Dendritic cell treated with granulocyte-macrophage colony-stimulating factor and Interleukin-4, amounts not matched to agents 40 ng/mL and 50 ng/mL, for 4 days (primary cell): ENCODE results near the gene ADGRL4.
"Not testable (repeated sequence)": the region's sequence is repeated elsewhere in the genome, so short reads cannot be mapped to it uniquely, and the experiment has no call there.

Experiments
- H3K27ac Mint-ChIP-seq: one replicate; pipeline ENCODE4 v1.8.0; 2022; ENCODE audit warnings: mild to moderate bottlenecking, mixed read lengths
- H3K27me3 Mint-ChIP-seq: one replicate; pipeline ENCODE4 v1.8.0; 2022; ENCODE audit warnings: mild to moderate bottlenecking, mixed read lengths
- H3K36me3 Mint-ChIP-seq: one replicate; pipeline ENCODE4 v1.8.0; 2022; ENCODE audit warnings: low read depth, mixed read lengths
- H3K4me1 Mint-ChIP-seq: one replicate; pipeline ENCODE4 v1.8.0; 2022; ENCODE audit warnings: low read depth, mixed read lengths
- H3K4me3 Mint-ChIP-seq: one replicate; pipeline ENCODE4 v1.8.0; 2022; ENCODE audit warnings: mild to moderate bottlenecking, moderate library complexity, mixed read lengths
- H3K9me3 Mint-ChIP-seq: one replicate; pipeline ENCODE4 v1.8.0; 2022; ENCODE audit warnings: mixed read lengths
- intact Hi-C: fragments of 100-400 bp; cut with micrococcal nuclease; formaldehyde crosslinking; loops from one replicate; pipeline ENCODE4 v1.15.0; 2022

The ADGRL4 gene

DNA sequence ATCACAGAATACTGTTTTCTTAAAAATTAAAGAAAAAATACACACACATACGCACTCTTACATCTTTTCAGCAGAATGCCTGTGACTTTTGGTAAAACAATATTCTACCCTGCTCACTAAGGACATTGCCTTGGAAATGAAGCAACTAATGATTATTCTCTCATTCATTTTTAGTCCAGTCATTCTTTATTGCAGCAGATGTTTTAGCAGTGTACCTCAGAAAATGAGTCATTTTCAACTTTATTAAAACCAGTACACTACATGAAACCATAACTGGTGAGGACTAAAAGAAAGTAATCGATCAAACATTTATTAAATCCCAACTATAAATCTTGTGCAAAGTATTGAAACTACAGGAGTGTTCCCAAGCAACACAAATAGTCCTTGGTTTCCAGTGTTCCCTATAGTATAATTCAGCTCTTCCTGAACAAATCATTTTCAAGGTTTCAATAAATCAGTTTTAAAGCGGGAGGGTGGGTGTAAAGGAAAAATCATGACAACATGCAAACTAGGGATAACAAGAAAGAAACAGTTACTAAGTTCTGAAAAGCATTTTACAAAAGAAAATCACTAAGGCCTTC lies 114.2 kb downstream of the ADGRL4 start:
- Mint-ChIP-seq H3K4me3 (no peak overlapping the region), H3K9me3 (no peaks in the 10 kb centered on the region), H3K4me1 (no peaks in the 10 kb centered on the region), H3K27ac (no peak overlapping the region), H3K27me3 (no peaks in the 10 kb centered on the region), H3K36me3 (no peaks in the 10 kb centered on the region)
- intact Hi-C loops: no loop called here

DNA sequence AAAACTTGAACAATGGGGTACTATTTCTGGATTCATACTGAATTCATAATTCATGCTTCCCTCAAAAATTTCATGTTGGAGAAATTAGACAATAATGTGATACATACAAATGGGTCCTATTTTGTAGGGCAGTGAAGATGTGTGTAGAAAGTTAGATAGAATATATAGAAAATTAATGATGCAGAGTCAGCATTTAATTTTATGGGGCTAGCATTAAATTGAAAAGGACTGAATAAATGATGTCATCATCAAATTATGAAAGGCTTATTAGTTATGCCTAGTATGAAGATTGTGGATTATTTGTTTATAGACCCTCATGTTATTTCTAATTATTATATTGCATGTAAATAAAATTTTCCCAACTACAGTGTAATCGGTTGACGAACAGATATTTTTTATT lies 119.1 kb downstream of the ADGRL4 start:
- Mint-ChIP-seq H3K27me3 (no peaks in the 10 kb centered on the region), H3K27ac (no peak overlapping the region), H3K4me3 (no peak overlapping the region), H3K9me3 (no peaks in the 10 kb centered on the region), H3K36me3 (no peaks in the 10 kb centered on the region), H3K4me1 (no peaks in the 10 kb centered on the region)
- intact Hi-C loops: no loop called here

DNA sequence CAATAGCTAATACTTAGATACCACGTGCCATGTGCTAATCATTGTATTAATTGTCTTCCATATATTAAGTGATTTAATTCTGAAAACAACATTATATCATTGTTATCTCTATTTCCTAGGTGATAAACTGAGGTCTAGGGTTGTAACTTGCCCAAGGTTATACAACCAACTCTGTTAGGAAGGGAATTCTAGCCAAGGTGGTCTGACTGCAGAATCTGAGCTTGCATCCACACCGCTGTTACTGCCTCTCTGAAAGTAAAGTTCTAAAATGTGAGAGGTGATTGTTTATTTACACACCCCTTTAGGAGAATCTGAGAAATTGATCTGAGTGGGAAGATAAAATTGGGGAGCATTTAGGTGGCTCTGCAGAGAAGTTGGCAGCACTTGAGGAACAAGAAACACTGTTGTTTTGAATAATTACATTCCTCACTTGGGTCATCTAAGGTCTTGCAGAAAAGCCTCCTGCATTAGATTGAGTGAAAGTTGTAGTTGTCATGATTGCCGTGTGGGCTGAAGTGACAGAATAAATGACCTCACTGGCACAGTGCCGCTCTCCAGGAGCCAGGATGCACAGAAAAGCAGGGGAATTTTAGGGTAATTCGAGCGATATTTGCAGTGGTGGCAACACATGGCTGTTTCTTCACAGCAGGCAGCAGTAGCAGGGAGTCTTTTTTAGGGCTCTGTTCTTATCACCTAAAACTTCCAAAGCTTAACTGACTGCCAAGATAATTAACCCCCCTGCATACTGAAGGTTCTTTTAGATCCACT lies 121.7 kb downstream of the ADGRL4 start:
- Mint-ChIP-seq H3K27me3 (no peaks in the 10 kb centered on the region), H3K4me1 (no peaks in the 10 kb centered on the region), H3K27ac (no peak overlapping the region), H3K9me3 (no peaks in the 10 kb centered on the region), H3K4me3 (no peak overlapping the region), H3K36me3 (no peaks in the 10 kb centered on the region)
- intact Hi-C loops: no loop called here

- intact Hi-C loops: no loop called here
- H3K4me3 Mint-ChIP-seq: no peak overlapping the region
- no peak overlapping the region for H3K27ac Mint-ChIP-seq
- no peaks in the 10 kb centered on the region for H3K4me1 Mint-ChIP-seq
- no peaks in the 10 kb centered on the region for H3K9me3 Mint-ChIP-seq
- no peaks in the 10 kb centered on the region for H3K27me3 Mint-ChIP-seq
- no peaks in the 10 kb centered on the region for H3K36me3 Mint-ChIP-seq
Observed at GRCh38 chr1:78880223-78880622, 126.3 kb downstream of the ADGRL4 start.

DNA sequence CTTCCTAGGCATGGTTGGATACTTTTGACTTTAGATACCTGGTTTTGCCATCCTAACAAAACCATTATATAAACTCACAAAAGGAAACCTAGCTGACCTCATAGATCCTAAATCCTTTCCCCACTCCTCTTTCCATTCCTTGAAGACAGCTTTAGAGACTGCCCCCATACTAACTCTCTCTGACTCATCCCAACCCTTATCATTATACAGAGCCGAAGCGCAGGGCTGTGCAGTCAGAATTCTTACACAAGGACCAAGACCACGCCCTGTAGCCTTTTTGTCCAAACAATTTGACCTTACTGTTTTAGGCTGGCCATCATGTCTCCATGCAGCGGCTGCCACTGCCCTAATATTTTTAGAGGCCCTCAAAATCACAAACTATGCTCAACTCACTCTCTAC lies 130.5 kb downstream of the ADGRL4 start:
- H3K9me3 Mint-ChIP-seq: peaks cover 14% of the 10 kb centered on the region
- H3K4me1 Mint-ChIP-seq, intact Hi-C loops, H3K4me3 Mint-ChIP-seq, H3K27me3 Mint-ChIP-seq, H3K36me3 Mint-ChIP-seq, H3K27ac Mint-ChIP-seq: not testable (repeated sequence)

DNA sequence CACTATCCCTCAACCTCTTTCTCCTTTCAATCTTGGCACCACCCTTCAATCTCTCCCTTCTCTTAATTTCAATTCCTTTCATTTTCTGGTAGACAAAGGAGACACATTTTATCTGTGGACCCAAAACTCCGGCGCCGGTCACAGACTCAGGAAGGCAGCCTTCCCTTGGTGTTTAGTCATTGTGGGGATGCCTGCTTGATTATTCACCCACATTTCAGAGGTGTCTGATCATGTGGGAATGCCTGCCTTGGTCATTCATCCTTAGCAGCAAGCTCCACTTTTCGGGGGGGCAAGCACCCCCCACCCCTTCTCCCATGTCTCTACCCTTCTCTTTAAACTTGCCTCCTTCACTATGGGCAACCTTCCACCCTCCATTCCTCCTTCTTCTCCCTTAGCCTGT lies 133.7 kb downstream of the ADGRL4 start:
- H3K4me1 Mint-ChIP-seq, H3K27ac Mint-ChIP-seq, H3K36me3 Mint-ChIP-seq, intact Hi-C loops, H3K27me3 Mint-ChIP-seq, H3K4me3 Mint-ChIP-seq: not testable (repeated sequence)
- H3K9me3 Mint-ChIP-seq: peaks cover 14% of the 10 kb centered on the region

GRCh38 chr1:78871249-78871648 lies 135.3 kb downstream of the ADGRL4 start:
- intact Hi-C loops: no loop called here
- Mint-ChIP-seq H3K36me3 (no peaks in the 10 kb centered on the region), H3K27me3 (no peaks in the 10 kb centered on the region), H3K4me3 (no peak overlapping the region), H3K4me1 (no peaks in the 10 kb centered on the region), H3K9me3 (peaks cover 14% of the 10 kb centered on the region), H3K27ac (no peak overlapping the region)

GRCh38 chr1:78869136-78869535 lies 137.4 kb downstream of the ADGRL4 start:
- H3K27me3 Mint-ChIP-seq: no peaks in the 10 kb centered on the region
- no peak overlapping the region for H3K27ac Mint-ChIP-seq
- intact Hi-C loops: no loop called here
- no peak overlapping the region for H3K4me3 Mint-ChIP-seq
- no peaks in the 10 kb centered on the region for H3K36me3 Mint-ChIP-seq
- no peaks in the 10 kb centered on the region for H3K4me1 Mint-ChIP-seq
- H3K9me3 Mint-ChIP-seq: peaks cover 14% of the 10 kb centered on the region

DNA sequence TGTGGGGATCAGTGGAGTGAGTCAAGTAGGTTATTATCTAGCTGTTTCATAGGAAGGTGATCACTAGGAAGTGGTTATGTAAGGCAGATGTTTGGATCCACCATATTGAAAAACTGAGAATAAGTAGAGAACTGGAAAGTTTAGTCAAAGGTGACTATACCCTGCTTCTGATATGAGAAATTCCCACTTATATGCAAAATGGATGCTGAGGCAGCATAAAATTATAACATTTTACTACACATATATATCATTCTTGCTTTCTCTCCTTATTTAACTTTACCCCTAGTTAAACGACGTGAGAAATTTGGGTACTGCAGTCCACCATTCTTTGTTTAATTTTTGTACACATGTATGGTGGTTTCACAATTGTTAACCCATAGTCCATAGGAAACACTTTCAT lies 142.4 kb downstream of the ADGRL4 start:
- Mint-ChIP-seq H3K27me3 (no peaks in the 10 kb centered on the region), H3K27ac (no peak overlapping the region), H3K9me3 (no peaks in the 10 kb centered on the region), H3K36me3 (no peaks in the 10 kb centered on the region), H3K4me3 (no peak overlapping the region), H3K4me1 (no peaks in the 10 kb centered on the region)
- intact Hi-C loops: no loop called here

- Mint-ChIP-seq H3K4me3 (no peak overlapping the region), H3K9me3 (peaks cover 7% of the 10 kb centered on the region), H3K4me1 (no peaks in the 10 kb centered on the region), H3K27me3 (no peaks in the 10 kb centered on the region), H3K27ac (no peak overlapping the region), H3K36me3 (no peaks in the 10 kb centered on the region)
- intact Hi-C loops: no loop called here
Observed at GRCh38 chr1:78856096-78856495, 150.4 kb downstream of the ADGRL4 start.

GRCh38 chr1:78855258-78855657 lies 151.3 kb downstream of the ADGRL4 start:
- H3K27ac Mint-ChIP-seq: no peak overlapping the region
- peaks cover 9% of the 10 kb centered on the region for H3K9me3 Mint-ChIP-seq
- H3K4me3 Mint-ChIP-seq: no peak overlapping the region
- H3K4me1 Mint-ChIP-seq: no peaks in the 10 kb centered on the region
- H3K27me3 Mint-ChIP-seq: no peaks in the 10 kb centered on the region
- intact Hi-C loops: no loop called here
- no peaks in the 10 kb centered on the region for H3K36me3 Mint-ChIP-seq

DNA sequence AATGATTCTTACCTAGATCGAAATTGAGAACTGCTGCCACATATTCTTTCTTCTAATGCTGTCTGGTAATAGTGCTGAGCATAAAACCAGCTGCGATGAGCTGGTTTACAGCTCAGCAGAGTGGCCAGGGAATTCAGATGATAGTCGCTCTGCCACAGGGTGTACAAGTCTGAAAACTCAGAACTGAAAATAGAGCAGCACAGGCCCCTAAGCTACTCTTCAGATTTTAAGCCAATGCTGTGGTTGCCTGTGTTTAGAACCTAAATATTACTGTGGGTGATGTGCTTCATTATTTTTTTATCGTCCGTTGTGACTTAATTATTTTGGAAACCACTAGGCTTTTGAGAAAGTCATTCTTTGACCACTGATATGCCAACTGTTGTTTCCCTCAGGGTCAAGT lies 152.0 kb downstream of the ADGRL4 start:
- no peaks in the 10 kb centered on the region for H3K27me3 Mint-ChIP-seq
- H3K27ac Mint-ChIP-seq: no peak overlapping the region
- intact Hi-C loops: no loop called here
- H3K36me3 Mint-ChIP-seq: no peaks in the 10 kb centered on the region
- H3K4me1 Mint-ChIP-seq: no peaks in the 10 kb centered on the region
- H3K4me3 Mint-ChIP-seq: no peak overlapping the region
- H3K9me3 Mint-ChIP-seq: peaks cover 9% of the 10 kb centered on the region

DNA sequence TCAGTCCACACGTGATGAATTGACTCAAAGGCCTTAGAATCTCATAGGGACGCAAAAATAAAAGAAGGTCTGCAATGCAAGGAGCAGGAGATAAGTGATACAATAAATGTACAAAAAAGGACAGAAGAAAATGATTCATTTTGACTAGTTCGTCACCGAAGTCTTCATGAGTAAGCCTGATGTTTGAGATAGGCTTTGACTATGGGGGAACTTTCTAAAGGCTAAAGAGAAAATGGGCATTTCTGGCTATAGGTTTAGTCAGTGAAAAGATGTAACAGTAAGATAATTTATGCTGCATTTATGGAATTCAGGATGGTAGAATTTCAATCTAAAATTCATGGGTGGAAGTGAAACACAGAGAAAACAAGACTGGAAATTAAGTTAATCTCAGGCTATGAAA lies 163.0 kb downstream of the ADGRL4 start:
- Mint-ChIP-seq H3K27ac (no peak overlapping the region), H3K27me3 (no peaks in the 10 kb centered on the region), H3K36me3 (no peaks in the 10 kb centered on the region), H3K9me3 (no peaks in the 10 kb centered on the region), H3K4me3 (no peak overlapping the region), H3K4me1 (no peaks in the 10 kb centered on the region)
- intact Hi-C loops: loop anchor here (5.0 kb wide), 1 partner anchor 354 kb away; no protein-coding TSS in a partner anchor

DNA sequence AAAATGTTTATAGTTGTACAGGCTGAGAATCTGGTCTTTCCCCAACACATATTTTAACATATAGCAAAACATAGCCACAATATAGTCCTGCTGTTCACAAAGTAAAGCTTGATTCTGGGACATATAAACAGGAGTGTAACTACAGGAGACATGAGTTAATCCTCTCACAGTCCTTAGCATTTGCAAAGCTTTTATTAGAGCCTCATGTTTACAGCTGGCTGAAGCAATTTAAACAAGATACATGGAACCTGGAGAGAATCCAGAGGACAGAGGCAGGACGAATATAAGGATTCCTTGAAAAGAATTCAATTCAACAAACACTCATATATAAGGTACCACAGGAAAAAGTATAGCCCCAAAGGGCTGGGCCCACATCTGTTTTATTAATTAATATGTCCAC lies 163.4 kb downstream of the ADGRL4 start:
- Mint-ChIP-seq H3K4me3 (no peak overlapping the region), H3K27ac (no peak overlapping the region), H3K4me1 (no peaks in the 10 kb centered on the region), H3K9me3 (no peaks in the 10 kb centered on the region), H3K36me3 (no peaks in the 10 kb centered on the region), H3K27me3 (no peaks in the 10 kb centered on the region)
- intact Hi-C loops: loop anchor here (5.0 kb wide), 1 partner anchor 354 kb away; no protein-coding TSS in a partner anchor
